ENCODE measurements around the gene MSRB2.
A peak's percentile ranks its signal among the peaks of the same experiment; 100 is the strongest.

The MSRB2 gene

GRCh38 chr10:23114228-23114850, 19.0 kb downstream of the MSRB2 start:
- no peak for DNase-seq

- no peak for DNase-seq
Measured at GRCh38 chr10:23116486-23117205, 21.3 kb downstream of the MSRB2 start.

- no peak for DNase-seq
Measured at GRCh38 chr10:23120001-23120934, 24.9 kb downstream of the MSRB2 start.

GRCh38 chr10:23121135-23121534, 25.8 kb downstream of the MSRB2 start:
- DNase-seq = no peak

- no peak for DNase-seq
Measured at GRCh38 chr10:23136462-23136861, 41.1 kb downstream of the MSRB2 start.

GRCh38 chr10:23139677-23140076, 44.3 kb downstream of the MSRB2 start:
- no peak for DNase-seq

- no peak for DNase-seq
Measured at GRCh38 chr10:23141995-23142394, 46.6 kb downstream of the MSRB2 start.

- DNase-seq = no peak
Measured at GRCh38 chr10:23146258-23146657, 50.9 kb downstream of the MSRB2 start.

GRCh38 chr10:23147035-23147434, 51.7 kb downstream of the MSRB2 start:
- no peak for DNase-seq

GRCh38 chr10:23148214-23148613, 52.8 kb downstream of the MSRB2 start:
- no peak for DNase-seq

- no peak for DNase-seq
Measured at GRCh38 chr10:23150091-23150490, 54.7 kb downstream of the MSRB2 start.

GRCh38 chr10:23150610-23151009, 55.2 kb downstream of the MSRB2 start:
- DNase-seq = no peak

- no peak for DNase-seq
Measured at GRCh38 chr10:23151071-23151470, 55.7 kb downstream of the MSRB2 start.

- no peak for DNase-seq
Measured at GRCh38 chr10:23155169-23155568, 59.8 kb downstream of the MSRB2 start.

GRCh38 chr10:23156447-23157150, 61.2 kb downstream of the MSRB2 start:
- DNase-seq = no peak

- DNase-seq = no peak
Measured at GRCh38 chr10:23157239-23157681, 61.9 kb downstream of the MSRB2 start.

- DNase-seq = no peak
Measured at GRCh38 chr10:23157691-23158369, 62.5 kb downstream of the MSRB2 start.

- peak; percentile 22 to 27 for DNase-seq
Measured at GRCh38 chr10:23158370-23158769, 63.0 kb downstream of the MSRB2 start.

GRCh38 chr10:23171232-23171876, 76.0 kb downstream of the MSRB2 start:
- DNase-seq = no peak

Measured in stimulated activated CD4-positive, alpha-beta T cell treated with anti-CD3 and anti-CD28 coated beads, Interleukin-2, amount 100 ng/mL, for 48 hours (primary cell).